ENCODE data around the gene CHIA.

CHIA gene

DNA sequence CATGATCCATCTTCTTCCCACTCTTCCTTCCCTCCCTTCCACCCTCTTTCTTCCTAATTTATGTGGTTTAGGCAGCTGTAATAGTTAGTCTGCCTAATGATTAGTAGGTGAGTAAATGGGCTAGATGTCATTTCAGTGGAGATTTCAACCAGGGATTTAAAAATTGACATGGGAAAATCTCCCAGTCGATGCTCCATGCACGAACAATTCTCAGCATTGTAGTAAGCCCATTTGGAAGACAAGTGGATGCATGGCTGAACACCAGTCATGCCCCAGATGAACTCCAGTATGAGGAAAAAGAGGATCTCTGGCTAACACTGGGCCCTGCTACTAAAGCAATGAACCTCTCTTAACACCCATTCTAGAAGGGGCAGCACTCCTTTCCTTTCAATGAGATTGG lies 37.9 kb upstream of the CHIA start:
- DNase-seq (ENCODE audit: low spot score), result no peak

DNA sequence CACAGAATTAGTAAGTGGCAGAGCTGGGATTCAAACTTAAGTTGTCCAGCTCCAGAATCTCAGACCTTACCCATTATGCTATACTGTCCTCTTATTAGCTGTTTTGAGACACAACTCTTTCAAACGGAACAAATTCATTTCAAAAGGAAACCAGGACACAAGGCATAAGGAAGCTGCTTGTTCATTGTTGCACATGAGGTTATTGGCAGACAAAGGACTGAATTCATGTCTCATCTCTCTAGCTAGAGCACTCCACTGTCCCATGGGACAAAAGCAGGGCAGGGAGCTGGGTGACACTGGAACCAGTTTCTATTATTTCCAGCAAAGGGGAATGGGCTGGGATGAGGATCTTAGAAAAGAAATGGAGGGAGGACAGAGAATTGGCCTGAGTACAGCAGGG lies 36.8 kb upstream of the CHIA start:
- TF ChIP-seq, protein P1, sequence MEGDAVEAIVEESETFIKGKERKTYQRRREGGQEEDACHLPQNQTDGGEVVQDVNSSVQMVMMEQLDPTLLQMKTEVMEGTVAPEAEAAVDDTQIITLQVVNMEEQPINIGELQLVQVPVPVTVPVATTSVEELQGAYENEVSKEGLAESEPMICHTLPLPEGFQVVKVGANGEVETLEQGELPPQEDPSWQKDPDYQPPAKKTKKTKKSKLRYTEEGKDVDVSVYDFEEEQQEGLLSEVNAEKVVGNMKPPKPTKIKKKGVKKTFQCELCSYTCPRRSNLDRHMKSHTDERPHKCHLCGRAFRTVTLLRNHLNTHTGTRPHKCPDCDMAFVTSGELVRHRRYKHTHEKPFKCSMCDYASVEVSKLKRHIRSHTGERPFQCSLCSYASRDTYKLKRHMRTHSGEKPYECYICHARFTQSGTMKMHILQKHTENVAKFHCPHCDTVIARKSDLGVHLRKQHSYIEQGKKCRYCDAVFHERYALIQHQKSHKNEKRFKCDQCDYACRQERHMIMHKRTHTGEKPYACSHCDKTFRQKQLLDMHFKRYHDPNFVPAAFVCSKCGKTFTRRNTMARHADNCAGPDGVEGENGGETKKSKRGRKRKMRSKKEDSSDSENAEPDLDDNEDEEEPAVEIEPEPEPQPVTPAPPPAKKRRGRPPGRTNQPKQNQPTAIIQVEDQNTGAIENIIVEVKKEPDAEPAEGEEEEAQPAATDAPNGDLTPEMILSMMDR (IDR thresholded peaks at IDR 0.05; ENCODE audit: extremely low read depth, insufficient read depth, missing control alignments), result no peak
- DNase-seq (ENCODE audit: low spot score), result no peak
- in situ Hi-C loops (cut with MboI; ENCODE audit: low pct_unique_long_range_greater_than_20kb, low sequenced_read_pairs, unreplicated experiment), result no loop called here

More for the DNA sequence above, 37.9 kb upstream of the CHIA start:
- in situ Hi-C loops (cut with MboI; ENCODE audit: low pct_unique_long_range_greater_than_20kb, low sequenced_read_pairs, unreplicated experiment), result no loop called here
- TF ChIP-seq, protein P1 (IDR thresholded peaks at IDR 0.05; ENCODE audit: extremely low read depth, insufficient read depth, missing control alignments), result no peak

DNA sequence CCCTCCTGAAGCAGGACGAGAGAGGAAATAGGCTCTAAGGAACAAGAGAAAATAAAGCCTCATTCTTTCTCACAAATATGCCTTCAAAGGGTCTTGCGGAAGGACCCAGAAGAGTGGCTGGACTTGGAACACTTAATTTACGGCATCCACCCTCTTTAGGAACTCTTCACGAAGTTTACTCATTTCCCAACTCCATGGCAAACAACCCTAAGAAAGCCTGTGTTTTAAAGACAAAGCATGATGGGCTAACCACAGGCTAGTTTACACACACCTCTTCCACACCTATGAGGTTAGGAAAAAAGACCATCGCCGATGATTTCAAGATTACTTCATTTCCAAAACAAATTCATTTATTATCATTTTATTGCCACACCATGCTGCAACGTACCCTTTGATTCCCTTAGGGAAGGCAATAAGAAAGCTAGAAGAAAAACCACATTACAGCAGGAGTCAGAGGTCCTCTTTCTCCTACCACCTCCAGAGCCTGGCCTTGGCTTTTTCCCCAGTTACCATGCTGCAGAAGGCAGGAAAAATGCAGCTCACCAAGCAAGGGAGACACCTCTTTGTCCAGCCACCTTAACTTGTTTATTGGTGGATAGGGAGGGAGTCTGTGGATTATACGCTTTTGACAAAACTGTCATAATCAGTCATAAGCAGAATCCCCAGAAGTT lies 33.5 kb upstream of the CHIA start:
- in situ Hi-C loops (cut with MboI; ENCODE audit: low pct_unique_long_range_greater_than_20kb, low sequenced_read_pairs, unreplicated experiment), result no loop called here
- no peak for DNase-seq (ENCODE audit: low spot score)
- TF ChIP-seq, protein P1 (IDR thresholded peaks at IDR 0.05; ENCODE audit: extremely low read depth, insufficient read depth, missing control alignments), result no peak

- TF ChIP-seq, protein P1 (IDR thresholded peaks at IDR 0.05; ENCODE audit: extremely low read depth, insufficient read depth, missing control alignments), result no peak
- in situ Hi-C loops (cut with MboI; ENCODE audit: low pct_unique_long_range_greater_than_20kb, low sequenced_read_pairs, unreplicated experiment), result no loop called here
- no peak for DNase-seq (ENCODE audit: low spot score)
These were observed 22.7 kb upstream of the CHIA start for GRCh38 chr1:111267801-111268508.

DNA sequence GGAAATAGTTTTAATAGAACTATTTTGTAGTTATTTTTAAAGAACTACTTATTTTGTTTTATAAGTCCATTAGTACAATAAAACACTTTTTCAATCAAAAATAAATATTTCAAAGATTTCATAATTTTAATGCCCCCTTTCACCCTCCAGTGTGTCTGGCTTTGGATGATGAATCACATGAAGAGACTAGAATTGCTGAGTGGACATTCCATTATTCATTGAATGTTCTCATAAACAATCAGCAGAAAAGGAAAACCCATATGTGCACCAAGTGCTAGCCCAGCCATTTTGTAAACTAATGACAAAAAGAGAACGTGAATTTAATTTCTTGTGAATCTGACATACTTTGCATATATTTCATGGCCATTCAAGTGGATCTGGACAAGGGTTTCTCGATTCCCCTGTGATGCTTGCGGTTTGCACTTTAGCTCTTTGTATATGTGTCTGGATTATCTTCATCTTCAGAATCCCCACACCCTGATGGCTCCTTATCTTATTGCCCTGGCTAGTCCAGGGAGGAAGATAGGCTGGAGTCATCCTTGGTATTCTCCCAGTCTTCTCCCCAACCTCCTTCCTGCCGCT lies 20.7 kb upstream of the CHIA start:
- in situ Hi-C loops (cut with MboI; ENCODE audit: low pct_unique_long_range_greater_than_20kb, low sequenced_read_pairs, unreplicated experiment), result no loop called here
- TF ChIP-seq, protein P1 (IDR thresholded peaks at IDR 0.05; ENCODE audit: extremely low read depth, insufficient read depth, missing control alignments), result no peak
- DNase-seq (ENCODE audit: low spot score), result no peak

DNA sequence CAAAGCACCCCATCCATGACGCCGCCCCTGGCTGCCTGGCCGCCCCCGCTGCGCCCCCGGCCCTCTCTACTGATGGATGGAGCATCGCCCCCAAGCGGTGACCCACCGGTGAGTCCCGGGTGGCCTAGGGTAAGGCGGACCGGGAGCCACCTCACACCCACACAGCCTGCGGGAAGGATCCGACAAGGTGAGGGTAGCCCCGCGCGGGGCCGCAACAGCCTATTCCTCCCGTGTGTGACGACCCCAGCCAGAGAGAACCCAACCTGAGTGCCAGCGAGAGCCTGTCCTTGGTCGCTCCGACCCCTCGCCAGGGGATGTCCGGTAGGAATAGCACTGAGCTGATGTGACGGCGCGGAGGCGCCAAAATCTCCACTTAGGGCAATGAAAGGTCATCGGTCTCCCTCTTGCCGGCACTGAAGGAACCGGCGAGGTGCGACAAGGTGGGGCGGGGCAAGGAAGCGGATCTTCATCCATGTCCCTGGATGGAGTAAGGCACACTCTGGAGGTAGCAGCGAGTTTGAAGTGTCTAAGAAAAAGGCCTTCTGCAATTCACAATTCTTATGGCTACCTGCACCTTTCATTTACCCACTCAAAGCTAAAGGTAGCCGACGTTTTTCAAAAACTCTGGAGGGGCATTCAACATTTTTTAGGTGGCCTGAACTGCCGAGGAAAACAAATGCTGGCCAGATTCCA lies 19.7 kb upstream of the CHIA start:
- TF ChIP-seq, protein P1 (IDR thresholded peaks at IDR 0.05; ENCODE audit: extremely low read depth, insufficient read depth, missing control alignments), result no peak
- in situ Hi-C loops (cut with MboI; ENCODE audit: low pct_unique_long_range_greater_than_20kb, low sequenced_read_pairs, unreplicated experiment), result no loop called here
- no peak for DNase-seq (ENCODE audit: low spot score)
